WTC11 (cell line): ENCODE measurements around the gene SPAG5. TPM values are rescaled to one million over a fixed set of nuclear protein-coding genes. Genes with fewer than 3 reads are reported as not detected.

Source experiments
- total RNA-seq: library from RNA; stranded (reverse); gene quantifications from 3 replicates; pipeline ENCODE4 v1.2.3, GENCODE V29; 2021

SPAG5 gene
- total RNA-seq, 1 experiment from 2014 or later = 146 TPM

Other genes with a start within 250 kb of the SPAG5 start
- 79.2 to 85.4 TPM (median 79.7 TPM) in 3 replicates for gene POLDIP2, start 241.5 kb downstream of the SPAG5 start, total RNA-seq
- not detected in 3 replicates for gene SEBOX, start 233.8 kb downstream of the SPAG5 start, total RNA-seq
- 0.82 to 1.6 TPM (median 1.3 TPM) in 3 replicates for gene VTN, start 228.7 kb downstream of the SPAG5 start, total RNA-seq
- gene SARM1, start 227.3 kb downstream of the SPAG5 start, total RNA-seq = 3.8 to 4.7 TPM (median 4.7 TPM) in 3 replicates
- 5.7 to 6.7 TPM (median 6.6 TPM) in 3 replicates for gene SLC46A1, start 192.8 kb downstream of the SPAG5 start, total RNA-seq
- not detected in 3 replicates for gene SLC13A2, start 125.4 kb downstream of the SPAG5 start, total RNA-seq
- gene FOXN1, start 92.7 kb downstream of the SPAG5 start, total RNA-seq = not detected in 3 replicates
- gene UNC119, start 46.4 kb downstream of the SPAG5 start, total RNA-seq = 53.3 to 59.6 TPM (median 54.6 TPM) in 3 replicates
- gene PIGS, start 27.5 kb downstream of the SPAG5 start, total RNA-seq = 50.6 to 55.0 TPM (median 54.6 TPM) in 3 replicates
- gene ALDOC, start 22.1 kb downstream of the SPAG5 start, total RNA-seq = 73.5 to 95.7 TPM (median 94.2 TPM) in 3 replicates
- gene RSKR, start 15.2 kb upstream of the SPAG5 start, total RNA-seq = 23.7 to 28.0 TPM (median 25.6 TPM) in 3 replicates
- gene BLTP2, start 46.1 kb upstream of the SPAG5 start, total RNA-seq = 111 to 139 TPM (median 116 TPM) in 3 replicates
- 44.4 to 49.4 TPM (median 45.9 TPM) in 3 replicates for gene SDF2, start 62.9 kb upstream of the SPAG5 start, total RNA-seq
- 49.1 to 61.3 TPM (median 54.5 TPM) in 3 replicates for gene SUPT6H, start 63.2 kb upstream of the SPAG5 start, total RNA-seq
- 28.4 to 33.9 TPM (median 31.7 TPM) in 3 replicates for gene PROCA1, start 112.9 kb upstream of the SPAG5 start, total RNA-seq
- 153 to 181 TPM (median 162 TPM) in 3 replicates for gene RAB34, start 118.8 kb upstream of the SPAG5 start, total RNA-seq
- 1,832 to 2,055 TPM (median 2,048 TPM) in 3 replicates for gene RPL23A, start 121.0 kb upstream of the SPAG5 start, total RNA-seq
- 36.0 to 41.2 TPM (median 36.5 TPM) in 3 replicates for gene TLCD1, start 127.2 kb upstream of the SPAG5 start, total RNA-seq
- gene NEK8, start 129.8 kb upstream of the SPAG5 start, total RNA-seq = 17.9 to 25.0 TPM (median 18.6 TPM) in 3 replicates
- 192 to 268 TPM (median 192 TPM) in 3 replicates for gene TRAF4, start 145.0 kb upstream of the SPAG5 start, total RNA-seq
- gene FAM222B, start 243.8 kb upstream of the SPAG5 start, total RNA-seq = 86.6 to 94.6 TPM (median 91.5 TPM) in 3 replicates